DMS 273 (cell line): ENCODE results near the gene SUGCT.
"Not testable (repeated sequence)": the region's sequence is repeated elsewhere in the genome, so short reads cannot be mapped to it uniquely, and the experiment has no call there.

Experiments
- DNase-seq: peaks from one replicate; lab custom pipeline; 2025; ENCODE audit not compliant: unreplicated experiment; lab: John Stamatoyannopoulos, UW

The SUGCT gene

DNA sequence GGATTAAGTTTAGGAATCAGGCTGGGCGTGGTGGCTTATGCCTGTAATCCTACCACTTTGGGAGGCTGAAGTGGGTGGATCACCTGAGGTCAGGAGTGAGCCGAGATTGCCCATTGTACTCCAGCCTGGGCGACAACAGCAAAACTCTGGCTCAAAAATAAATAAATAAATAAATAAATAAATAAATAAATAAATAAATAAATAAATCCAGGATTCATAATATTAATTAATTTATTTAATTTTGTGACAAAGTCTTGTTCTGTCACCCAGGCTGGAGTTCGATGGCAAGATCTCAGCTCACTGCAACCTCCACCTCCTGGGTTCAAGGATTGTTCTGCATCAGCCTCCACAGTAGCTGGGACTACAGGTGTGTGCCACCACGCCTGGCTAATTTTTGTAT is 4.2 kb downstream of the SUGCT start:
- no peak for DNase-seq

DNA sequence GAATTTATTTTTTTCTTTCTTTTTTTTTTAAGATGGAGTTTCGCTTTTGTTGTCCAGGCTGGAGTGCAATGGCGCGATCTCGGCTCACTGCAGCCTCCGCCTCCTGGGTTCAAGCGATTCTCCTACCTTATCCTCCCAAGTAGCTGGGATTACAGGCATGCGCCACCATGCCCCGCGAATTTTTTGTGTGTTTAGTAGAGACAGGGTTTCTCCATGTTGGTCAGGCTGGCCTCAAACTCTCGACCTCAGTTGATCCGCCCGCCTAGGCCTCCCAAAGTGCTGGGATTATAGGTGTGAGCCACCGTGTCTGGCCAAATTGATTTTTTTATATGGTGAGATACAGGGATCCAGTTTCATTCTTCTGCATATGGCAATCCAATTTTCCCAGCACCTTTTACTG is 5.1 kb downstream of the SUGCT start:
- not testable (repeated sequence) for DNase-seq

DNA sequence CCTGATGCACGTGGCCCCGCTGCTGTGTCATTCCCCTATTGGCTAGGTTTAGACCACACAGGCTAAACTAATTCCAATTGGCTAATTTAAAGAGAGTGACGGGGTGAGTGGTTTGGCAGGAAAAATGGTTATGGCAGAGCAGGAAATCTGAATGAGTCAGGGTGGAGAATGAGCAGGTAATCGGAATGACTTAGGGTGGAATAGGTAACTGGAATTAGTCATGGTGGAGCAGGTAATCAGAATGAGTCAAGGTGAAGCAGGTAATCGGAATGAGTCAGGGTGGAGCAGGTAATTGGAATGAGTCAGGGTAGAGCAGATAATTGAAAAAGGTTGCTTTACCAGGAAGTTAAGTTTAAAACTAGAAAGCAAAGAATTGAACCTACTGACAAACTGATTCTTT is 7.1 kb downstream of the SUGCT start:
- DNase-seq: not testable (repeated sequence)

DNA sequence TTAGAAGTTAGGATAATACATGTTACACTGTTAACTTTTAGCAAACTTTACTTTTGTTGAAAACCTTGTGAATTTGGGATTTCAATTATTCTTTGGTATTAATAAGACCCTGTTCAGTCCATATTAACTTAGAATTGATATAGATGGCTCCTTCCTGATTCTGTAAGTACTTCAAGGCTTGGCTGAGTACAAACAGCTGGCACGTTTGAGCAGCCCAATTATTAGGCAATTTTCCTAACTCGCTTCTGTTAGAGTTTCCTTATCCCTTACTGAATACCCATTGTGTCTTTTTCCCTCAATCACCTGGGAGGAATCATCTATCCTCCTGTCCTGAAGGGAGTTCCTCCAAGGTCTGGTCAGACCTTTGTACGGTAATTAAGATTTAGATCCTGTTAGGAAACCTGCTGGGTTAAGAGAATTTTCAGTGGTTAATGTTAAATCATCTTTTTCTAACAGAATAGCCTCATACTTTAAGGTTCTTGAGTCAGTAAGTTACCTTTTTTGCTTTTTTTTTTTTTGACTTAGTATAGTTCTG is 10.9 kb downstream of the SUGCT start:
- not testable (repeated sequence) for DNase-seq

DNA sequence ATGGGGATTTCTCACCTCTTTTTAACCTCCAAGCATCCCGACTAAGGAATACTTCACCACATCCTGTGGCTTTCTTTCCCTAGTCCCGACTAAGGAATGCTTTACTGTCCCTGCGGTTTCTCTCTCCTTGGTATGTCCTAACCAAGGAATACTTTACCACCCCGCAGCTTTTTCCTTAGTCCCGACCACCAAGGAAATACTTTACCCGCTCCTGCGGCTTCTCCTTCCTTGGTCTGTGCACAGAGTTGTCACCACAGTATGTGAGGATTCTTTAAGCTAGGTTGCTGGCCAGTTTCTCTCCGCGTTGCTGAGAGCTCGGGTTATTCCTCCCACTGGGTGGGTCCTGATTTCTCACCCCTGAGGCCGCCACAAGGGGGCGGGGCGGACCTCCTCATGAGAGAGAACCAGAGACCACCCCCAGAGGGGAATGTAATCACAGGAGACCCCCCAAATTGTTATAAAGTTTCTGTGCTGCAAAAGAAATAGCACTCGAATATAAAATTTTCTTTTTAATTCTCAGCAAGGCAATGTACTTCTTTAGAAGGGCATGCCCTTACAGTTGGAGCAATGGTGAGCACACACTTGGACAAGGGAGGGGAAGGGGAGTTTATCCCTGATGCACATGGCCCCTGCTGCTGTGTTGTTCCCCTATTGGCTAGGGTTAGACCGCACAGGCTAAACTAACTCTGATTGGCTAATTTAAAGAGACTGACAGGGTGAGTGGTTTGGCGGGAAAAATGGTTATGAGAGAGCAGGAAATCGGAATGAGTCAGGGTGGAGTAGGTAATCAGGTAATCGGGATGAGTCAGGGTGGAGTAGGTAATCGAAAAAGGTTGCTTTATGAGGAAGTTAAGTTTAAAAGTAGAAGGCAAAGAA is 12.8 kb downstream of the SUGCT start:
- DNase-seq: peak; percentile 11

DNA sequence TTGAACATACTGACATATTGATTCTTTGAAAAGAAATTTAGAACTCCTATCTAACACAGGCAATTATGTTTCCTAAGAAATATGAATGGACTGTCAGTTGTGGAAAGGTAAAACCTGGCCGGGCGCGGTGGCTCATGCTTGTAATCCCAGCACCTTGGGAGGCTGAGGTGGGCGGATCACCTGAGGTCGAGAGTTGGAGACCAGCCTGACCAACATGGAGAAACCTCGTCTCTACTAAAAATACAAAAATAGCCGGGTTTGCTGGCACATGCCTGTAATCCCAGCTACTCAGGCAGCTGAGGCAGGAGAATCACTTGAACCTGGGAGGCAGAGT is 13.4 kb downstream of the SUGCT start:
- DNase-seq: not testable (repeated sequence)

DNA sequence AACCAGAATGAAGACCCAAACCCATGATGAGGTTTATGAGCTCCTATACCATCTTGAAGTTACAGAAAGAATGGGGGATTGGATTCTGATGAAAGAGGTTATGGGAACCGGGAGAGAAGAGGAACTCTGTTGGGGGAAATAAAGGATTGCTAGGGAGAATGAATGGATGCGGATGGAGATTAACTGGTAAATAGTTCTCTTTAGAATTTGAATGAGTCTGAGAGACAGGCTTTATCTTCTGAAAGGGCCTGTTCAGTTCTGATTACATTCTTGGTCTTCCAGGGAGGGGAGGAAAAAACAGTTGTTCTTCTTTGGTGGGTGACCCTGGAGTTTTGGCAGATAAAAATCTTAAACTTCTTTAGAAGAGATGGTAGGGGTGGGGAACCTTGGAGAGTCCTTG is 13.9 kb downstream of the SUGCT start:
- DNase-seq: no peak

DNA sequence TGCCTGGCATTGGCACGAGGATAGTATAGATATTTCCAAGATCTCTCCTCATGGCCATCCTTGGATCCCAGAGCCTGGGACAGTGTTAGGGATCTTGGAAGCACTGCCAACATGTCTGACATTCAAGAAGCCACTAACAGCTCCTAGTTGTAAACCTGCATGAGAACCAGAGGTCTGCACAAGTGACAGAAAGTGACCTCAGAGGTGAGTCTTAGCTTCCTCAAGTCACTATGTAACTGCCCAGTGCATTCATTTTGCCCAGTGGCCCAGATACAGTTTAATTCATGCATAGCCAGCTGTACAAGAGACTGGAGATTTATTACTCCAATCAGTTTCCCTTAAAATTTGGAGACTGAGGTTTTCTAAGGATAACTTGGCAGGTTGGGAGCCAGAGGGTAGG is 16.7 kb downstream of the SUGCT start:
- peak; percentile 34 for DNase-seq

DNA sequence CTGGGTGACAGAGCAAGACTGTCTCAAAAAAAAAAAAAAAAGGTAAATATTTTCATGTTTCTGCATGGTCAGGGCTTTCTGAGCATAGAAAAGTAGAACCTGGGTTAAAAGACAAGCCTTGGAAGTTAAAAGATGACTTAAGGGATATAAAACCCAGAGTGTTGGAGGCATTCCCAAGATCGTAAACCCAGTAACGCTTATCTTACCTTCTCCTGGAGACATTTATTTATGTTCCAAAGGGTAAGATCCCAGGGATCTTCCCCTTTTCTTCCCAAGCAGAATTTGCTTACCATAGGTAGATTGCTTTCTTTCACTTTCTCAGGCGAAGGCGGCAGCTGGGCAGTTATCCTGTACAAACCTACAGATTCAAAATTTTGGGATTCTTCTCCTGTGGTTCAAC is 22.2 kb downstream of the SUGCT start:
- DNase-seq: no peak

DNA sequence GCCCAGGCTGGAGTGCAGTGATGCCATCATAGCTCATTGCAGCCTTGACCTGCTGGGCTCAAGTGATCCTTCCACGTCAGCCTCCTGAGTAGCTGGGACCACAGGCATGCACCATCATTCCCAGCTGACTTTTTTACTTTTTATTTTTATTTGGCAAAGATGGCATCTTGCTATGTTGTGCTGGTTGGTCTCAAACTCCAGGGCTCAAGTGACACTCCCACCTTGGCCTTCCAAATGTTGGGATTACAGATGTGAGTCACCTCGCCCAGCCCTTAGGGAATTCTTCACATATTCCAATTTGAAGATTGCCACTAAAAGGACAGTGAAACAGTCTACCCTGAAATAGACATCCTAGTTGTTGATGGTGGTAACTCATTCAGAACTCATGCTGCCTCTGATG is 27.7 kb downstream of the SUGCT start:
- no peak for DNase-seq

DNA sequence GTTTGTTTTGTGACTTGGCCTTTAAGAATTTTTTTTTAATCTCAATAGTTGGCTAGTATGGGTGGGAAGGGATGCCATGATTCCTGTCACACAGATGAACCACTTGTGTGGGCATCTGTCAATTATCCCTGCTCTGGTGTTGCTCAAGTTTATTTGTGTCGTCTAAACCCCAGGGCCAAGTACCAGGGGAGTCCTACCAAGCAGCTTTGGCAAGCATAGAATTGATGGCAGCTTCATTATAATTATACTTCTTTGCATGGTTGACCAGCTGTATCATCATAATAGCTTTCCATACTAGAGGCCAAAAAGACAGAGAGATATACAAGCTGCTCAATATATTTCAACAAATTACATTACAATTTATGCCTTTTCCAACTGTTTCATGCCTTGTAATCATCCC is 30.4 kb downstream of the SUGCT start:
- no peak for DNase-seq

DNA sequence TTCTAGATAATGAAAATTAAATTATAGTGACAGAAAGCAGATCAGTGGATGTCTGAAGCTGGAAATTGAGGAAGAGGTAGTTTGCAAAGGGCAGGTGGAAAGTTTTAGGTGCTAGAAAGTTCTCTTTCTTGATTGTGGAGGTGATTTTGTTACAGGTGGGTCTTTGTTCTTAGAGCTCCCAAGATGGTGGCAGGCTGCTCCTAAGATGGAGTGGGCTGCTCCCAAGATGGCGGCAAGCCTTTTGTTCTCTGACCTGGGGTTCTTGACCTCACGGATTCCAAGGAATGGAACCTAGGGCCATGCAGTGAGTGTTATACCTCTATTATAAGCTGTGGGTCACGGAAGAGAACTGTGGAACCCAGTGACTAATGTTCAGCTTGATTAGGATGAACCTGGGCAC is 32.5 kb downstream of the SUGCT start:
- DNase-seq: no peak

DNA sequence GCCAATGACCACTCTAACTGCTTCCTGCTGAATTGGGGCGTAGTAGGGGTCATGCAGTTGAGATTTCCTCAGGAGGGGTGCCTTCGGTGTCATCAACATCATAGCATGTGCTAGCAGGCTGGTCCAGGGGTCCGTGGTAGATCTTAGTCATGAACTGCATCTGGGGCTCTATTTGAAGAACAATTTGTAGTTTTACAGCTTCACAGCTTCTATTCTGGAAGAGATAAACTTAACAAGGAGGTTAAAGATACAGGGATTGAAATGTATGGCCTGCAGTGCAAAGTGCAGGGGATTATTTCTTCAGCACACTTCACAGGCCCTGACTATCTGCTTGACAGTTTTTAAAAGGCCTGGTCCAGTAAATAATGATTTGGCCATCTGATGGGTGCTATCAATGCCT is 33.5 kb downstream of the SUGCT start:
- DNase-seq: not testable (repeated sequence)

DNA sequence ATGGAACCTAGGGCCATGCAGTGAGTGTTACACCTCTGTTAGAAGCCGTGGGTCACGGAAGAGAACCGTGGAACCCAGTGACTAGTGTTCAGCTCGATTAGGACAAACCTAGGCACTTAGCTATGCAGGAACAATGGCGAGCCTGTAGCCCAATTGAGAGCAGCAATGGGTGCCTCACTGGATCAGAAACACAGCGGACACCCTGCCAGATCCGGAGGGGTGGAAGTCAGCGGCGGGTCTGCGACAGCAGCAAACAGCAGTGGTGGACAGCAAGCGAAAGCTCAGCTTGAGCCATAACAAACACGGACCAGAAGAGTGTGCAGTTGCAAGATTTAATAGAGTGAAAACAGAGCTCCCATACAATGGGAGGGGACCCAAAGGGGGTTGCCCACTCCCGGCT is 38.3 kb downstream of the SUGCT start:
- not testable (repeated sequence) for DNase-seq

DNA sequence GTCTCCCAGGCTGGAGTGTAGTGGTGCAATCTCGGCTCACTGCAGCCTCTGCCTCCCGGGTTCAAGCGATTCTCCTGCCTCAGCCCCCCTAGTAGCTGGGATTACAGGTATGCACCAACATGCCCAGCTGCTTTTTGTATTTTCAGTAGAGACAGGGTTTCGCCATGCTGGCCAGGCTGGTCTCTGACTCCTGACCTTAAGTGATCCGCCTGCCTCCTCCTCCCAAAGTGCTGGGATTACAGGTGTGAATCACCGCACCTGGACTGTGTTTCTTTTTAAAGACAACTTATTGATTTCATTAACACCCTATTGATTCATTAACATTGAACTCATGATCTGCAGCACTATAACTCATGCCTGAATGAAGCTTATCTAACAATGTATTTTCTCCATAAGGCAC is 40.5 kb downstream of the SUGCT start:
- DNase-seq: not testable (repeated sequence)

DNA sequence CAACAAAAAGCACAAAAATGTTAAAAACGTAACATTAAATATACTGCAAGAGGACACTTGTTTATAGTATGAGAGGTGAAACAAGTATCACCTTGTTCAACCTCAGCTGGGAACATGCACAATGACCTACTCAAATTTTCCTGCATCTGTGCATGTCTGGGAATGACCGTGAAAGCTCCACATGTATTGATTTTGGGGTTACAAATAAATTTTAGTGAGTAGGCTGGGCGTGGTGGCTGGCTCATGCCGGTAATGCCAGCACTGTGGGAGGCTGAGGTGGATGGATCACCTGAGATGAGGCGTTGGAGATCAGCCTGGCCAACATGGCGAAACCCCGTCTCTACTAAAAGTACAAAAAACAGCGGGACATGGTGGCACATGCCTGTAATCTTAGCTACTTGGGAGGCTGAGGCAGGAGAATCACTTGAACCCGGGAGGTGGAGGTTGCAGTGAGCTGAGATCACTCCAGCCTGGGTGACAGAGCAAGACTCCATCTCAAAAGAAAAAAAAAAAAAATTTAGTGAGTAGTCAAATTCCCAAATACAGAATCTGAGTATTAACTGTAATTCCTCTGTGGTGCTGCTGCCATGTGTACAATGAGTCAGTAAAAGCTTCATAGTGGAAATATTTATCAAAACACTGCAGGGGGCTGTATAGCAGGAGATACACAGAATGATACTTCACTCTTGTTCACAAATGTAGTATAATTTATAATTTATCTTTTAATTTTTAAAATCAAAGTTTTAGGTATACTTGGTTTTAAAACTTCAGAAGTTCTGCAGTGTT is 41.1 kb downstream of the SUGCT start:
- DNase-seq: no peak

DNA sequence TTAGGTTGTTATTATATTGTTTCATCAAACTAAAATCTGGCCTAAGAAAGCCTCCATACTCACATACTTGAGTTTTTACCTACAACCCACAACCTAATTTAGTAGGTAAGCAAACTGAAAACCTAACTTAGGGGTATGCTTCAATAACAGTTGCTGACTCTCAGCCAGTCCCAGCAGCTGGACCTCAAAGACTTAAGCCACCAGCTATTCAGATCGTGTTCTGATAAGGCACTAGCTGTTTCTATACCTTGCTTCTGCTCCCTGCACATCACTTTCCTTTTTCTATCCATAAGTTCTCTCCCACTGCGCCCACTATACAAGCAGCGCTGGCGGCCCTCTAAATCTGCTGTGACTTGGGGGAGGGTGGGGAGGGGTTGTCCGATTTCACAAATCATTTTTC is 42.3 kb downstream of the SUGCT start:
- DNase-seq: peak; percentile 36

DNA sequence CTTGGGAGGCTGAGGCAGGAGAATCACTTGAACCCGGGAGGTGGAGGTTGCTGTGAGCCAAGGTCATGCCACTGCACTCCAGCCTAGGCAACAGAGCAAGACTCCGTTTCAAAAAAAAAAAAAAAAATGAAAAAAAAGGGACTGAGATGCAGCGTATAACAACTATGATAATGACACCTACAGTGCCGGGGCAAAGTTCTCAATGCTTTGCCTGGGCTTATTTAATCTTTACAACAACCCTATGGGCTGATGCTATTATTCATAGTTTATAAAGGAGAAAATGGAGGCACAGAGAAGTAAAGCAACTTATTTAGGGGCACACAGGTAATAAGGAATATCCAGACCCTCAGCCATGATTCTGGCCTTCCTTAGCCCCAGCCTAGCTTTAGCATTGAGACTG is 47.6 kb downstream of the SUGCT start:
- no peak for DNase-seq

DNA sequence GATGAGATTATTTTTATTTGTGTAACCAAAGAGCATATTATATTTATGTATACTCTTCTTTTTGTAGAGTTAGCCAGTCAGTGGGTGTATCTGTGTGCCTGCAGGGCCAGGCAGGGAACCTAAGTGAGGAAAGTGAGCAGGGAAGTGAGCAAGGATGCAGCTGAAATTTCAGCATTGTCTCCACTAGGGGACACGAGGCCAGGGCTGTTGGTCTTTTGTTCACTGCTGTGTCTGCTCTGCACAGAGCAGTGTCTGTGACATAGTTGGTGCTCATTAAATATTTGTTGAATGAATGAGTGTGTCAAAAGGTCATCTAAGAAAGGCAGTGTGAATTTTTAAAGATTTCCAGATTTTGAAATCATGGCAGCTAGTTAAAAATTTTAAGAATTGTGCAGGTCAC is 51.8 kb downstream of the SUGCT start:
- no peak for DNase-seq

DNA sequence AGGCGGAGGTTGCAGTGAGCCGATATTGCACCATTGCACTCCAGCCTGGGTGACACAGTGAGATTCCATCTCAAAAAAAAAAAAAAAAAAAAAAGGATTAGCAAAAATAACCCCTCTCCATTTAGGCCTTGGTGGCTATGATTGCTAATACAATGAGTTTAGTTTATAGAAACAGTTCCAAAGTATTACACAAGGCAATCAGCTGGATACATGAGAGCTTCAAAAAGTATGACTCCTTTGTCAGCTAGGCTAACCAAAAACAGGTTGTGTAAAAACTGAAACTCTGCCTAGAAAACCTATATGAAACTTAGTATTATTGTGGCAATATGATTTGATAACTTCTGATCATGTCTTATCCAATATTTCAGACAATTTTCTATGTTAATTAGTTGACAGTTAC is 57.2 kb downstream of the SUGCT start:
- DNase-seq: no peak

DNA sequence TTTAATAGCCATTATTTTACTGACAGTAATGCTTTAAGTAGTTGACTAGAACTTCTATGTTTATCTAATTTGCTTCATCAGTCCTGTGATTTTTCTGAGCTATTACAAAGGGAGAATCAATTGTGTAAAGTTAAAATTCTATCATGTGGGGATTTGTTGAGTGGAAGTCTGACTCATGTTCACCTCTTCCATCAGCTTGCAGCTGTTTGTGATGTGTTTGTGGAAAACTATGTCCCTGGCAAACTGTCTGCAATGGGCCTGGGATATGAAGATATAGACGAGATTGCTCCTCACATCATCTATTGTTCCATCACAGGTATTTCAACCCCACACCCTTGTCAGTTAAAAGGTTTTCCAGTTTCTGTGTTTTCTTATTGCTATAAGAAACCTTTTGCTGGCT is 59.9 kb downstream of the SUGCT start:
- no peak for DNase-seq

DNA sequence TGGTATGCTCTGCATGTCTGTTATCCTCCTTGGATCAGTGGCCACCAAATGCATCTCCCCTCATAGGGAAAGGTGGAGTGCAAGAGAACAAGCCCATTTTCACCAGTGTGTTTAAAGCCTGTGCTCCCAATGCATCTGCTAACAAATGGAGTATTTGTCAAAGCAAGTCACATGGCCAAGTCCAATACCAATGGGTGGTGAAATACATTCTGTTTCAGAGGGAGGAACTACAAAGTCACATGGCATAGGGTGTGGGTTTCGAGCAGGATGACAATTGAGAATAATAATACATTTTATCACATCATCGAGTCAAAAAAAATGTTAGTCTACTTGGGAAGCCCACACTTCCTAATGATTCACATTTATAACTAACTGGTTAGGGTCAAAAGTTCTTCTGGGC is 62.7 kb downstream of the SUGCT start:
- no peak for DNase-seq
